ENCODE results near the gene NET1. TPM values are rescaled to one million over a fixed set of nuclear protein-coding genes. Genes with fewer than 3 reads are reported as not detected.

The NET1 gene
- total RNA-seq, 2 experiments from 2014 or later: 39.8 to 46.3 TPM

- peaks cover 18% of the 10 kb centered on the region for H3K9me3 ChIP-seq (ENCODE audit: low read length)
- no peaks in the 10 kb centered on the region for H4K20me1 ChIP-seq (ENCODE audit: insufficient read depth, low read length)
- no peak overlapping the region for H2AFZ ChIP-seq (ENCODE audit: low read length)
- no peak overlapping the region for H3K4me2 ChIP-seq (ENCODE audit: low read length)
- TF ChIP-seq CTCF (conservative IDR thresholded peaks at IDR 0.05; ENCODE audit: low read length): no peak
- TF ChIP-seq EZH2phosphoT487 (IDR thresholded peaks at IDR 0.05; ENCODE audit: borderline replicate concordance, low read depth, low read length): no peak
- no TSS peak for BruUV-seq (replicated peaks)
- POLR2A ChIA-PET: no interaction called here
- no peaks in the 10 kb centered on the region for H3K4me1 ChIP-seq (ENCODE audit: insufficient read depth, low read length, poor library complexity, severe bottlenecking)
- no peak overlapping the region for H3K27ac ChIP-seq (ENCODE audit: low read depth, low read length, poor library complexity, severe bottlenecking)
- no peaks in the 10 kb centered on the region for H3K79me2 ChIP-seq (ENCODE audit: insufficient read depth, low read depth, low read length)
- DNase-seq (ENCODE audit: low spot score): no peak
- intact Hi-C loops (cut with micrococcal nuclease; ENCODE audit: unreplicated experiment): no loop called here
- no peaks in the 10 kb centered on the region for H3K36me3 ChIP-seq (ENCODE audit: insufficient read depth, low read length)
- no peaks in the 10 kb centered on the region for H3K9me2 ChIP-seq (ENCODE audit: insufficient read depth, low read length)
- CTCF ChIA-PET (ENCODE audit: unreplicated experiment): no interaction called here
- no peak overlapping the region for H3K4me3 ChIP-seq (ENCODE audit: low read depth, low read length, poor library complexity, severe bottlenecking)
Measured at GRCh38 chr10:5395168-5395567, 17.2 kb upstream of the NET1 start.

- H3K9me3 ChIP-seq (ENCODE audit: low read length): peaks cover 2% of the 10 kb centered on the region; the same call in 1 of the 2 replicates
- no peak overlapping the region for H2AFZ ChIP-seq (ENCODE audit: low read length)
- no peaks in the 10 kb centered on the region for H3K4me1 ChIP-seq (ENCODE audit: insufficient read depth, low read length, poor library complexity, severe bottlenecking)
- H3K4me2 ChIP-seq (ENCODE audit: low read length): no peak overlapping the region
- intact Hi-C loops (cut with micrococcal nuclease; ENCODE audit: unreplicated experiment): no loop called here
- DNase-seq (ENCODE audit: low spot score): no peak
- POLR2A ChIA-PET: interaction anchor here (0.6 kb wide), 1 partner anchor 22 kb away, joined by 3 read pairs; no protein-coding TSS in a partner anchor
- no peak overlapping the region for H3K4me3 ChIP-seq (ENCODE audit: low read depth, low read length, poor library complexity, severe bottlenecking)
- H3K36me3 ChIP-seq (ENCODE audit: insufficient read depth, low read length): no peaks in the 10 kb centered on the region
- TF ChIP-seq EZH2phosphoT487 (IDR thresholded peaks at IDR 0.05; ENCODE audit: borderline replicate concordance, low read depth, low read length) (no peak), CTCF (conservative IDR thresholded peaks at IDR 0.05; ENCODE audit: low read length) (no peak)
- H4K20me1 ChIP-seq (ENCODE audit: insufficient read depth, low read length): no peaks in the 10 kb centered on the region
- CTCF ChIA-PET (ENCODE audit: unreplicated experiment): no interaction called here
- no TSS peak for BruUV-seq (replicated peaks)
- no peaks in the 10 kb centered on the region for H3K9me2 ChIP-seq (ENCODE audit: insufficient read depth, low read length)
- H3K79me2 ChIP-seq (ENCODE audit: insufficient read depth, low read depth, low read length): no peaks in the 10 kb centered on the region
- no peak overlapping the region for H3K27ac ChIP-seq (ENCODE audit: low read depth, low read length, poor library complexity, severe bottlenecking)
Measured at GRCh38 chr10:5396556-5397300, 15.6 kb upstream of the NET1 start.

GRCh38 chr10:5399332-5399731, 13.0 kb upstream of the NET1 start:
- Histone ChIP-seq H3K9me3 (ENCODE audit: low read length) (no peaks in the 10 kb centered on the region), H3K9me2 (ENCODE audit: insufficient read depth, low read length) (no peaks in the 10 kb centered on the region), H2AFZ (ENCODE audit: low read length) (no peak overlapping the region), H3K79me2 (ENCODE audit: insufficient read depth, low read depth, low read length) (no peaks in the 10 kb centered on the region), H3K4me1 (ENCODE audit: insufficient read depth, low read length, poor library complexity, severe bottlenecking) (no peaks in the 10 kb centered on the region), H3K4me2 (ENCODE audit: low read length) (no peak overlapping the region), H3K4me3 (ENCODE audit: low read depth, low read length, poor library complexity, severe bottlenecking) (no peak overlapping the region), H3K27ac (ENCODE audit: low read depth, low read length, poor library complexity, severe bottlenecking) (no peak overlapping the region), H3K36me3 (ENCODE audit: insufficient read depth, low read length) (no peaks in the 10 kb centered on the region), H4K20me1 (ENCODE audit: insufficient read depth, low read length) (no peaks in the 10 kb centered on the region)
- ChIA-PET POLR2A (no interaction called here), CTCF (ENCODE audit: unreplicated experiment) (no interaction called here)
- DNase-seq (ENCODE audit: low spot score): no peak
- intact Hi-C loops (cut with micrococcal nuclease; ENCODE audit: unreplicated experiment): no loop called here
- TF ChIP-seq EZH2phosphoT487 (IDR thresholded peaks at IDR 0.05; ENCODE audit: borderline replicate concordance, low read depth, low read length) (no peak), CTCF (conservative IDR thresholded peaks at IDR 0.05; ENCODE audit: low read length) (no peak)
- BruUV-seq (replicated peaks): no TSS peak

Data from OCI-LY7 (cell line).